Coronary artery (tissue), 2 donors: Measurements from ENCODE around the gene THBS1.

Experiments
- DNase-seq: peaks from one replicate; pipeline ENCODE4 v3.0.0-alpha.2; 2017; ENCODE audit warnings: low spot score
- H3K27ac ChIP-seq, 2 donors: fragments of 200-600 bp; sonication (generic); one replicate each; pipeline ENCODE4 v1.5.1; 2016 to 2019
- H3K4me3 ChIP-seq: fragments of 200-600 bp; sonication (generic); 2 replicates; pipeline ENCODE4 v1.5.1; 2016; ENCODE audit warnings: mild to moderate bottlenecking, moderate library complexity
- TF ChIP-seq, protein P1 (sequence below): fragments of 200-600 bp; sonication (generic); IDR thresholded peaks from one replicate; pipeline ENCODE4 v1.5.1; 2019; ENCODE audit warnings: antibody characterized with exemption

Gene THBS1

DNA sequence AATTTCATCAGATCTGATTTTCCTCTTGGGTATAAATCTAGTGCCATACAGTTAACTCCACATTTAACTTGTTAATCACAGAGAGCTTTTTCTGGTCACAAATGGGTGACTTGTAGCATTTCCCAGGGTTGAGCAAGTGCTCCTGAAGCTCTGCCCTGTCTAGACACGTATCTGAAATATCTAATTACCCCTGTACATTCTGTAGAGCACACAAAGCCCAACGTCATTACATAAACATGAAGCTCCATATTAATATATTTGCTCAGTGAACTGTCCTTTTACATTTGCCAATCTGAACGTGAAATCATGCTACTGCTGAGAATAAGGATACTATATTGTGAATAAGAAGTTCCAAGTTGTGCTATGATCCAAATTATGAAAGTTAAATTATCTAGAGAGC, 49.0 kb downstream of the THBS1 start:
- DNase-seq = no peak
- H3K27ac ChIP-seq = no peak overlapping the region
- no peak overlapping the region for H3K4me3 ChIP-seq
- TF ChIP-seq, protein P1, sequence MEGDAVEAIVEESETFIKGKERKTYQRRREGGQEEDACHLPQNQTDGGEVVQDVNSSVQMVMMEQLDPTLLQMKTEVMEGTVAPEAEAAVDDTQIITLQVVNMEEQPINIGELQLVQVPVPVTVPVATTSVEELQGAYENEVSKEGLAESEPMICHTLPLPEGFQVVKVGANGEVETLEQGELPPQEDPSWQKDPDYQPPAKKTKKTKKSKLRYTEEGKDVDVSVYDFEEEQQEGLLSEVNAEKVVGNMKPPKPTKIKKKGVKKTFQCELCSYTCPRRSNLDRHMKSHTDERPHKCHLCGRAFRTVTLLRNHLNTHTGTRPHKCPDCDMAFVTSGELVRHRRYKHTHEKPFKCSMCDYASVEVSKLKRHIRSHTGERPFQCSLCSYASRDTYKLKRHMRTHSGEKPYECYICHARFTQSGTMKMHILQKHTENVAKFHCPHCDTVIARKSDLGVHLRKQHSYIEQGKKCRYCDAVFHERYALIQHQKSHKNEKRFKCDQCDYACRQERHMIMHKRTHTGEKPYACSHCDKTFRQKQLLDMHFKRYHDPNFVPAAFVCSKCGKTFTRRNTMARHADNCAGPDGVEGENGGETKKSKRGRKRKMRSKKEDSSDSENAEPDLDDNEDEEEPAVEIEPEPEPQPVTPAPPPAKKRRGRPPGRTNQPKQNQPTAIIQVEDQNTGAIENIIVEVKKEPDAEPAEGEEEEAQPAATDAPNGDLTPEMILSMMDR = no peak

DNA sequence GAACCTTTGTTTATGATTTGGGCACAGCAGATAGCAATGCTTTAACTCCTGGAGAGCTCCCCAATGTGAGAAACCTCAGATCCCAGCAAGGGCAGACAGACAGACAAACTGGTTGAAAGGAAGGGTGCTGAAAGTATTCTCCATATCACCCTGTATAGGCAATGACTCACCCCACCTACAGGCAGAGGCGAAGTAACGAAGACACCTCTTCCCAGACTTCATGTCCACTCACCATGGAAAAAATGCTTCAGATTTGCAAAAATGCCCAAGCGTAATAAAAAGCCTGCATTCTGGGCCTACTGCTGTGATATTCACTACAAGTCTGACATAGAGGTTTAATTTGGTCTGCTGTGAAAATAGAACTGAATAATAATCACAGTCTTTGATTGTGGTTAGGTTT, 50.5 kb downstream of the THBS1 start:
- Histone ChIP-seq H3K27ac (no peak overlapping the region), H3K4me3 (no peak overlapping the region)
- no peak for DNase-seq
- TF ChIP-seq, protein P1 = no peak

DNA sequence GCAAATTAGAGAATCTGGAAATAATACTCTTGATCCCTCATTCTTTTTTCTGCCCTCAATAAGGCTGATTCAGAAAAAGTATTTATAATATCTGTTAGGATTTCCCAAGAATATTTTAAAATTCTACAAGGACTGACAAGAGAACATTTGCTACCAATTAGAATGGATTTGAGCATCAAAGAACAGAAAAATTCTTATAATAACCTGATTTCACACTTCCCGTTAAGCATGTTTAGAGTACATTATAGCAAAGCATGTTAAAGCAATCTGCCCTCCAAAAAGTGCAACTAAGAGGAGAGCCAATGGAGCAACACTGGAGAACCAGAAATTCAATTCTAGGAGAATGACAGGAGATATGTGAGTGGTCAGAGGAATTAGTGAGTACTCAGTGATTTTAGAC, 57.2 kb downstream of the THBS1 start:
- no peak overlapping the region for H3K4me3 ChIP-seq
- no peak for DNase-seq
- no peak overlapping the region for H3K27ac ChIP-seq
- TF ChIP-seq, protein P1 = no peak

DNA sequence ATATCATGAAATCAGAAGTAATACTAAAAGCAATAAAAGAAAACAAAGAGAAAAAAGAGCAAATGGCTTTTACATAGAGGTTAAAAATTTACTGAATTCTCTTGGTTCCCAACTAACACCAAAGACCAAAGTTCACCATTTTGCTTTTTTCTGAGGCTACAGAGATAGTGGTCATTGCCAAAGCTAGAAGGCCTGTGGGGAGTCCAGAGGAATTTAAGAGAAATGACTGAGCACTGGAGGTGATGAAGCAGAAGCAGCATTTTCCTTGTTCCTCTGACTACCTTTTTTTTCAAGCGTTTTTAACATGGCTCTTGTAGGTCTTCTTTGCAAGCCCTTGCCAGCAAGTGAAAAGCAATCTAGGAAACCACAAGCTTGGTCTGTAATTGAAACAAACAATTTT, 58.2 kb downstream of the THBS1 start:
- Histone ChIP-seq H3K27ac (no peak overlapping the region), H3K4me3 (no peak overlapping the region)
- DNase-seq = no peak
- TF ChIP-seq, protein P1 = no peak

DNA sequence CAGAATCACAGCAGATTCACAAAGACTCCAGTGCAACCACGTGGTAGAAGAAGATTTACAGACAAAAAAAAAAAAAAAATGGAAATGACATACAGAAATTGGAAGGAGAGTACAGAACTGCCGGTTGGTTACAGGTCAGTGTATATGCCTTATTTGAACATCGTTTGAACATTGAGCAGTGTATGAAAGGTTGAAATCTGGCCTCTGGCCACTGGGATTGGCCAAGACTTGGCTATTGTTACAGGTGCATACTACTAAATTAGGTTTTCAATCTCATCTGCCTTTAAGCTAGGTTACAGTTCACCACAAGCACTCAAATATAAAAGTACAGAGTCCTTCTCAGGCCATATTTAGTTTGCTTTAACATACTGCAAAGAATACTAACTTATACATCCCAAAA, 59.8 kb downstream of the THBS1 start:
- TF ChIP-seq, protein P1 = no peak
- no peak for DNase-seq
- Histone ChIP-seq H3K27ac (no peak overlapping the region), H3K4me3 (no peak overlapping the region)

DNA sequence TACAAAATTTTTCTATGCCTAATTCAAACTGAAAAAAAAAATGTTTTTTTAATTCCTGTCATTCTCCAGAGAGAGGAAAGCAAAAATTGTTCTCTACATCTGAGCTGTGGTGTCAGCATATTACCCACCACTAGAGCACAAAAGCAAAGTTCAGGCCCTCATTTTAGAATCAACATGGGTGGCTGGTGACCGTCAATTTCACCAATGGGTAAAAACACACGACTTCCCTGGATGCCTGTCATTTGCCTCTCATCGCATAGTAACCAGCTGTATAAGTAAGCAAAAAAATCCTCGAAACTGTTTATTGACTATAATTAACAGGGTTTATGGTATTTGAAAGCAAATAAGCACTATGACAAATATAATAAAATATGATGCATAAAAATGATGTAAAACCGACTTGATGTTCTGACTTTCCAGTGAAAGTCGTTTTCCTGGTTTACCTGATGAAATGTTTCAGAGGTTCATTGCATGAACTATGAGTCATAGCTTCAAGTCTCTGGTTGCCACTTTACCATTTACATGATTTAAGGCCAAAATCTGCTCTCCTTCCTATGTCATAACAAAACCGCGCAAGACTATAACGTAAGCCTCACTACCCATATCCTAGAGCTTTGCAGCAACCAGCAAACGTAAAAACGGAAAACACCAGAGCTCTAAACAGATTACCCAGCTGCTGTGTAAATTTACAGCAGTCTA, 60.5 kb downstream of the THBS1 start:
- Histone ChIP-seq H3K4me3 (no peak overlapping the region), H3K27ac (no peak overlapping the region)
- TF ChIP-seq, protein P1 = no peak
- DNase-seq = no peak

DNA sequence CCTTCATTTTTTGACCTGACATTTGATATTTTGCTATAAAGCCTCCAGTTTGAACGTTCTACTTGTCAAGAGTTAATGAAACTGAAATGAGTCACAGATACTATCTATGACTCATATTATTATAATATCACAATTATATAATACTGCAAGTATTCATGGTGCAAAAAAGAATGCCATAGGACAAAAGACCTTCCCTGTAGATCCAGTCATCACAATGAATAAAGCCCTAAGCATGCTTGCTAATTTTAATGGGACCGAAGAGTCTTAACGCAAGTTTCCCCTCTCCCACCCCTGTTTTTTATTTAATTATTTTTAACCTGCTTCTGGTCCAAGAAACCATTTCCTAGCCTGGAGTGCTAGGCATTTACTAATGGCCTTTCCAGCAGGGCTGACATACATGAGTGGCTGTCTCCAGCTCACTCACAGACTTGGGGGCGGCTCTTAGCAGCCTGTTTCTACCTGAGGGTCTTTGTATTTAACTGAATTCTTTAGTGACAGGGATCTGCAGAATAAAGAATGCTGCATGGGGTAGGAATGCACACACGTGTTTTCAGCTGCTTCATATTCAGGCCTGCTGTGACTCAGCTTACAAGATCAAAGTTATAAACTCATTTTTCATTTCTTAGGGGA, 61.2 kb downstream of the THBS1 start:
- no peak overlapping the region for H3K27ac ChIP-seq
- TF ChIP-seq, protein P1 = no peak
- no peak for DNase-seq
- H3K4me3 ChIP-seq = no peak overlapping the region
